GM12878 (cell line): ENCODE data around the gene SUFU. TPM values are rescaled to one million over a fixed set of nuclear protein-coding genes. Genes with fewer than 3 reads are reported as not detected.

Experiments used
- ATAC-seq: fragments of 200-7000 bp; cut with Tn5 transposase; 3 replicates; pipeline ENCODE4 v1.9.1; 2020; ENCODE audit warnings: mild to moderate bottlenecking, moderate library complexity
- BruUV-seq: library from RNA; stranded (reverse); fragments of 400-500 nt; replicated peaks from 2 replicates; lab custom pipeline; 2021; lab: Mats Ljungman, UMichigan
- CTCF ChIA-PET: fragments of 300-600 bp; sonication (Branson Sonifier 250); formaldehyde crosslinking; extraction: SDS; loops from one replicate; lab custom pipeline; 2021; ENCODE audit warnings: inconsistent platforms; lab: Yijun Ruan, JAX
- POLR2A ChIA-PET: fragments of 350-600 bp; formaldehyde crosslinking; extraction: SDS; loops from one replicate; lab custom pipeline; 2021; ENCODE audit warnings: inconsistent platforms; lab: Charles Lee
- RAD21 ChIA-PET: fragments of 300-600 bp; sonication (Branson Sonifier 250); formaldehyde crosslinking; loops from one replicate; lab custom pipeline; 2023; ENCODE audit warnings: antibody characterized with exemption; ENCODE audit not compliant: unreplicated experiment; lab: Charles Lee
- SMC1A ChIA-PET: fragments of 300-600 bp; sonication (Branson Sonifier 250); formaldehyde crosslinking; loops from one replicate; lab custom pipeline; 2023; ENCODE audit not compliant: unreplicated experiment, uncharacterized antibody; lab: Charles Lee
- DNase-seq: peaks from one replicate; pipeline ENCODE4 v3.0.0-alpha.2; 2011; ENCODE audit warnings: low read depth, low spot score
- FAIRE-seq: peaks from 3 replicates; lab custom pipeline; 2011; peaks lifted over from hg19 to GRCh38; lab: Jason Lieb, UNC
- H2AFZ ChIP-seq: 2 replicates; pipeline ENCODE4 v1.6.0; 2011; ENCODE audit warnings: low read depth, low read length, control low read depth; ENCODE audit not compliant: control insufficient read depth
- H3K27ac ChIP-seq: 2 replicates; pipeline ENCODE4 v1.5.1; 2011; ENCODE audit warnings: control low read depth; ENCODE audit not compliant: control insufficient read depth, insufficient read depth
- H3K27me3 ChIP-seq, 2 experiments: replicated peaks in 1 of 2; 2 replicates each; pipeline versions ENCODE4 v1.6.0 to v1.6.1; 2011; ENCODE audit warnings: low read length in 1 of 2; ENCODE audit not compliant: control insufficient read depth in 2 of 2, insufficient read depth in 2 of 2
- H3K36me3 ChIP-seq, 2 experiments: 2 replicates each; pipeline ENCODE4 v1.5.1; 2011; ENCODE audit warnings: low read length in 1 of 2; ENCODE audit not compliant: control insufficient read depth in 2 of 2, insufficient read depth in 2 of 2
- H3K4me1 ChIP-seq: 2 replicates; pipeline ENCODE4 v1.6.1; 2011; ENCODE audit warnings: mild to moderate bottlenecking, low read length, moderate library complexity, mixed read lengths; ENCODE audit not compliant: control insufficient read depth, insufficient read depth
- H3K4me2 ChIP-seq: 2 replicates; pipeline ENCODE4 v1.6.0; 2011; ENCODE audit warnings: control low read depth; ENCODE audit not compliant: control insufficient read depth, insufficient read depth
- H3K4me3 ChIP-seq: fragments of 200-600 bp; sonication (generic); 2 replicates; pipeline ENCODE4 v1.5.1; 2016
- H3K79me2 ChIP-seq: 2 replicates; pipeline ENCODE4 v1.6.0; 2011; ENCODE audit warnings: low read length; ENCODE audit not compliant: control insufficient read depth, insufficient read depth
- H3K9ac ChIP-seq: 2 replicates; pipeline ENCODE4 v1.8.0; 2011; ENCODE audit warnings: low read length, control low read depth, mixed read lengths; ENCODE audit not compliant: control insufficient read depth, insufficient read depth
- H3K9me3 ChIP-seq: replicated peaks from 3 replicates; pipeline ENCODE4 v1.5.1; 2011; ENCODE audit warnings: mild to moderate bottlenecking, low read length; ENCODE audit not compliant: control insufficient read depth, insufficient read depth
- H4K20me1 ChIP-seq: 2 replicates; pipeline ENCODE4 v1.6.0; 2011; ENCODE audit not compliant: control insufficient read depth, insufficient read depth
- CBFB ChIP-seq: IDR thresholded peaks from 2 replicates; pipeline ENCODE4 v1.6.1; 2016; ENCODE audit warnings: antibody characterized with exemption, low read depth
- CREM ChIP-seq: IDR thresholded peaks from 2 replicates; pipeline ENCODE4 v1.6.1; 2014; ENCODE audit warnings: antibody characterized with exemption, low read depth
- DPF2 ChIP-seq: fragments of 450-650 bp; IDR thresholded peaks from 2 replicates; pipeline ENCODE4 v1.6.1; 2017; ENCODE audit warnings: mild to moderate bottlenecking
- EZH2 ChIP-seq: IDR thresholded peaks from 2 replicates; pipeline ENCODE4 v1.6.1; 2012; ENCODE audit warnings: low read depth, mild to moderate bottlenecking, control low read depth, inconsistent platforms, low read length, borderline replicate concordance; ENCODE audit not compliant: control insufficient read depth
- FOXK2 ChIP-seq: fragments of 450-650 bp; IDR thresholded peaks from 2 replicates; pipeline ENCODE4 v1.6.1; 2017; ENCODE audit warnings: mild to moderate bottlenecking, moderate library complexity
- GATAD2B ChIP-seq: fragments of 450-650 bp; conservative IDR thresholded peaks from 2 replicates; pipeline ENCODE4 v1.6.1; 2017; ENCODE audit warnings: low read depth, mild to moderate bottlenecking, moderate library complexity
- MXI1 ChIP-seq: fragments of 150-350 bp; IDR thresholded peaks from 2 replicates; pipeline ENCODE4 v1.6.1; 2011; ENCODE audit warnings: low read depth, mild to moderate bottlenecking, inconsistent platforms, low read length, improper control_type of control experiment
- NFYB ChIP-seq: IDR thresholded peaks from 2 replicates; pipeline ENCODE4 v1.6.1; 2011; ENCODE audit warnings: low read depth, mild to moderate bottlenecking, low read length, improper control_type of control experiment, moderate library complexity; ENCODE audit not compliant: insufficient read depth
- POLR2AphosphoS5 ChIP-seq: IDR thresholded peaks from 2 replicates; pipeline ENCODE4 v1.6.1; 2011; ENCODE audit warnings: mild to moderate bottlenecking, low read length, inconsistent platforms
- SIX5 ChIP-seq: IDR thresholded peaks from 2 replicates; pipeline ENCODE4 v1.6.1; 2011; ENCODE audit warnings: mild to moderate bottlenecking, low read depth, low read length, moderate library complexity; ENCODE audit not compliant: severe bottlenecking
- SMARCA5 ChIP-seq: fragments of 450-650 bp; IDR thresholded peaks from 2 replicates; pipeline ENCODE4 v1.6.1; 2017; ENCODE audit warnings: mild to moderate bottlenecking
- SPI1 ChIP-seq: IDR thresholded peaks from 2 replicates; pipeline ENCODE4 v1.6.1; 2011; ENCODE audit warnings: low read depth, mild to moderate bottlenecking, low read length, moderate library complexity, borderline replicate concordance; ENCODE audit not compliant: insufficient read depth
- STAT3 ChIP-seq: IDR thresholded peaks from 2 replicates; pipeline ENCODE4 v1.6.1; 2011; ENCODE audit warnings: low read depth, low read length, improper control_type of control experiment
- ZNF274 ChIP-seq: IDR thresholded peaks from one replicate; pipeline ENCODE4 v1.8.0; 2011; ENCODE audit not compliant: insufficient read length, insufficient read depth
- ZZZ3 ChIP-seq: IDR thresholded peaks from 2 replicates; pipeline ENCODE4 v1.6.1; 2011; ENCODE audit warnings: low read depth; ENCODE audit not compliant: control insufficient read depth, insufficient read length
- WGBS: methylation state at CpG from one replicate; pipeline ENCODE4 v1.1.6; 2016; ENCODE audit warnings: low lambda C conversion rate; ENCODE audit not compliant: insufficient replicate concordance, insufficient coverage; ENCODE audit errors: missing lambda C conversion rate; 5-methylcytosine and 5-hydroxymethylcytosine counted together
- in situ Hi-C: fragments of 300-500 bp; cut with MboI; formaldehyde crosslinking; loops from 9 replicates; pipeline ENCODE4 v1.14.3; 2018; ENCODE audit warnings: mixed read lengths
- intact Hi-C: fragments of 100-400 bp; cut with micrococcal nuclease; formaldehyde crosslinking; loops from one replicate; pipeline ENCODE4 v1.14.2; 2022; ENCODE audit not compliant: unreplicated experiment
- polyA plus RNA-seq, 11 experiments: library from polyadenylated mRNA; depleted of rRNA in 4 of 11; unstranded in 6 of 11; stranded (reverse) in 5 of 11; fragments of >200 nt; fragmentation: Nextera tagmentation in 4 of 11; fragmentation: Illumina TruSeq in 1 of 11; extraction: Ambion mirVana in 4 of 11; extraction: Trizol in 1 of 11; gene quantifications; 1 replicate in 1 of 11; 2 replicates in 10 of 11; pipeline versions ENCODE4 v1.2.1 to v1.2.3, GENCODE V29; 2011 to 2016; ENCODE audit warnings: inconsistent platforms in 2 of 11, missing spikeins in 2 of 11, low read depth in 1 of 11
- total RNA-seq, 4 experiments: library from RNA; depleted of rRNA in 3 of 4; stranded (reverse); fragments of >200 nt in 3 of 4; fragmentation: Illumina TruSeq in 1 of 4; extraction: Trizol in 1 of 4; gene quantifications; 2 replicates each; pipeline versions ENCODE4 v1.2.1 to v1.2.3, GENCODE V29; 2013 to 2021
- TF ChIP-seq, protein P1 (sequence below): IDR thresholded peaks from 2 replicates; pipeline ENCODE4 v1.6.1; 2011; ENCODE audit warnings: borderline replicate concordance, low read depth, mild to moderate bottlenecking, moderate library complexity, low read length; ENCODE audit not compliant: insufficient read depth, poor library complexity, severe bottlenecking

SUFU gene
- total and polyA plus RNA-seq, 10 of the 15 experiments (the other 5 are each of a cell fraction or from before 2014, with no cell fraction given) = 0.68 to 7.7 (median 2.4) TPM

DNA sequence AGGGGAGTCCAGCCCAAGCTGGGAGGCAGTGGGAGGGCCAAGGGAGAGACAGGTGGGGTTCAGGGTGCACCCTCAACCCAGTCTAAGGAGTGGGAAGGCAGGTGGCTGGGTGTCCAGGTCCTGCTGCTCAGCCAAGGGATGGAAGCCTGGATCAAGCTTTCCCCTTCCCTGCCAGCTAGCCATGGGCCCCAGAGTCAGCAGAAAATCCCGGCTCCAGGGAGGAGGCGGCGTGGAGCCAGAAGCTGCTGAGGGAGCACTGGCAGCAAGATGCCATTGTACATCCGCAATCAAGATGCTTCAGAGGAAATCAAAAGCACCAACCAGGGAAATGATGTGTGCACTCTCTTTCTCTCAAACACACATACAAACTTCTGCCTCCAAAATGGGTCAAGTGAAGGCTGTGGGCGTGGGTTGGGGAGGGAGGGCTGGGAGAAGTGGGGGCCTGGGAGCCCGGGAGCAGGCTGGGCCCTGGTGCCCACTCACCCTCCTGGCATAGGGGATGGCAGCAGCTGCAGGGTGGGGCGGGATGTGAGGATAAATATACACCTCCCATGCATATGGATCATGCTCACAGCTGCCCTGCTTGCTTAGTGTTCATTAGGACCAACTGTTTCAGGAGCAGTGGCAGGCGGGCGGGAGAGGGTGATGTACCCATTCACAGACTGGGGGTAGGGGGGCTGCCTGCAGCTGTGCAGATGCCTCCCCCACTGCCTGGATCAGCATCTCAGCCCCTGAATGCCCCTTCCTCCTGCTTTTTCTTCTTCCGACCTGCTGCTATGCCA, 164.7 kb downstream of the SUFU start:
- in situ Hi-C loops = no loop called here
- no peak for DNase-seq
- Histone ChIP-seq H3K4me1 (no peaks in the 10 kb centered on the region), H3K79me2 (no peaks in the 10 kb centered on the region), H3K27me3 (no peaks in the 10 kb centered on the region), H3K9me3 (no peaks in the 10 kb centered on the region), H3K4me2 (no peak overlapping the region), H4K20me1 (no peaks in the 10 kb centered on the region), H3K36me3 (no peaks in the 10 kb centered on the region), H2AFZ (no peak overlapping the region), H3K27ac (no peak overlapping the region), H3K4me3 (no peak overlapping the region), H3K9ac (no peak overlapping the region)
- POLR2A ChIA-PET = interaction anchor here (0.5 to 2.1 kb wide), 3 partner anchors 8 to 576 kb away, joined by 3 to 8 read pairs (median 3); no protein-coding TSS in a partner anchor
- CTCF ChIA-PET = interaction anchor here (2.0 to 3.1 kb wide), 4 partner anchors 10 to 60 kb away, joined by 8 to 18 read pairs (median 10); partner anchors contain the start of gene TRIM8
- no peak for FAIRE-seq
- RAD21 ChIA-PET = interaction anchor here (1.1 to 1.7 kb wide), 3 partner anchors 22 to 33 kb away, joined by 3 to 7 read pairs (median 5); partner anchors contain the start of gene TRIM8
- SMC1A ChIA-PET = interaction anchor here (1.6 to 1.7 kb wide), 2 partner anchors 10 to 45 kb away, joined by 5 to 6 read pairs; partner anchors contain the start of gene ARL3
- intact Hi-C loops = no loop called here
- ATAC-seq = no peak
- 60% methylated on average over 10 of the region's 10 CpGs for WGBS
- TF ChIP-seq NFYB (no peak), SPI1 (no peak), SMARCA5 (no peak), MXI1 (no peak), CBFB (no peak), POLR2AphosphoS5 (no peak), ZZZ3 (no peak), SIX5 (no peak), GATAD2B (no peak), CREM (no peak), EZH2 (no peak), DPF2 (no peak), STAT3 (no peak), ZNF274 (no peak), FOXK2 (no peak)
- TF ChIP-seq, protein P1, sequence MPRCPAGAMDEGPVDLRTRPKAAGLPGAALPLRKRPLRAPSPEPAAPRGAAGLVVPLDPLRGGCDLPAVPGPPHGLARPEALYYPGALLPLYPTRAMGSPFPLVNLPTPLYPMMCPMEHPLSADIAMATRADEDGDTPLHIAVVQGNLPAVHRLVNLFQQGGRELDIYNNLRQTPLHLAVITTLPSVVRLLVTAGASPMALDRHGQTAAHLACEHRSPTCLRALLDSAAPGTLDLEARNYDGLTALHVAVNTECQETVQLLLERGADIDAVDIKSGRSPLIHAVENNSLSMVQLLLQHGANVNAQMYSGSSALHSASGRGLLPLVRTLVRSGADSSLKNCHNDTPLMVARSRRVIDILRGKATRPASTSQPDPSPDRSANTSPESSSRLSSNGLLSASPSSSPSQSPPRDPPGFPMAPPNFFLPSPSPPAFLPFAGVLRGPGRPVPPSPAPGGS = no peak
- no TSS peak for BruUV-seq
